Activated CD8-positive, alpha-beta memory T cell treated with anti-CD3 and anti-CD28 coated beads for 1 hour (primary cell): ENCODE results near the gene POLQ.
"Not testable (repeated sequence)": the region's sequence is repeated elsewhere in the genome, so short reads cannot be mapped to it uniquely, and the experiment has no call there.

Source experiments
- DNase-seq, 2 donors: peaks; one replicate each; pipeline ENCODE4 v3.0.0-alpha.2; 2020; ENCODE audit warnings: low read depth in 1 of 2; ENCODE audit errors: extremely low read depth in 1 of 2

POLQ gene

DNA sequence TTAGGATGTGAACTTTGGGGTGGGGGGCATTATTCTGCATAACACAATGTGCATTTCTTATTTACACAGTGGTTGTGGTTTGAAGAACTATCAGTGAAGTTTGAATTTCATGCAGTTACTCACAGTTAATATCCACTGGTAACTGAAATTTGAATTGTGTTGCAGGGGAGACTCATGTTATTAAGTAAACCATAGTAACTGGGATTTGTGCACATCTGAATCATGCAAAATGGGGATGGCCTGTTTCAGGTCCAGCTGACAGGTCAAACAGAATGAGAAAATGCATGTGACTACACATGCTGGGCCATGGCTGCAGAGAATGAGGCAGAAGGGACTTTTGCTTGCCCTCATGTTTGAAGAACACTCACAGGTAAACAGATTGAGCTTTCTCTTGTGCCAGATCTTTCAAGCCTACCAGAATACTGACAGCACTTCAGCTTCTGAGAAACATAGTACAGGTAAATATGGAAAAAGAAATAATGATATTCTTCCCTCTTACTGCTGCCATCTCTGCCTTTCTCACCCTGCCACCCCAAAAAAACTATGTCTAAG lies 115.0 kb downstream of the POLQ start:
- DNase-seq = no peak

DNA sequence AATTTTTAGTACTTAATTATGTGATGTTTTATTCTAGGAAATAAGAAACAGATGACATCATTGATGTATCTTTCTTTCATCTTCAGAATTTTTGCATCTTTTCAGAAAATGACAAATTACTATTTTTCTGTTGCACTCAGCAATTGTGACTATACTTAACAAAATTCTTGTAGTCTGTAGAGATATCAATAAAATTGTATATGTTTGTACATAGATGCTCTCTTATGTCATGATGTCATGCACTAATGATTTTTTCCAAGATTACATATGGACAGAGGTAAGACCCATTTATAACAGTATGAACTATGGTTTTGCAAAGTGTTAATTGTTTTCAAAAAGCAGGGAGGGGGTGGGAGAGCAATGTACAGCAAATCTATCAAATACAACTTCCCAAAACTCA lies 121.2 kb downstream of the POLQ start:
- no peak for DNase-seq

GRCh38 chr3:121418182-121418581 lies 127.6 kb downstream of the POLQ start:
- DNase-seq = no peak

- DNase-seq = no peak
Measured at GRCh38 chr3:121414924-121415323, 130.9 kb downstream of the POLQ start.

DNA sequence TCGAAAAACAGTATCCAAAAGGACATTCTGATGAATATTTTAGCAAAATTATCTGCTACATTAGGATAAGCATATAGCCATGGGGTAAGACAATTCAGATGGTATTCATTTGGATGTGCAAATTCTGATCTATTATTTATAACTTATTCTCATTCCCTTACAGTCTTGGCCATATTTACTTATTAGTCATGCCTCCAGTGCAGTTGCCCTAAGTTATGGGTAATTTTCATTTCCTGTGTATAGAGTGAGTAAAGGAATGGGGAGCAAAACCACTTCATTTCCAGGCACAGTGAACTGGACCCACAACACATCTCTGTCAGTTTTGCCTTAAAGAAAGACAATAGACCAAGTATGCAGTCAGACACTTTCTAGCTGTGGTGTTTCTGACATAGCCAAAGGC lies 134.3 kb downstream of the POLQ start:
- no peak for DNase-seq

GRCh38 chr3:121405631-121406030 lies 140.2 kb downstream of the POLQ start:
- DNase-seq = no peak

DNA sequence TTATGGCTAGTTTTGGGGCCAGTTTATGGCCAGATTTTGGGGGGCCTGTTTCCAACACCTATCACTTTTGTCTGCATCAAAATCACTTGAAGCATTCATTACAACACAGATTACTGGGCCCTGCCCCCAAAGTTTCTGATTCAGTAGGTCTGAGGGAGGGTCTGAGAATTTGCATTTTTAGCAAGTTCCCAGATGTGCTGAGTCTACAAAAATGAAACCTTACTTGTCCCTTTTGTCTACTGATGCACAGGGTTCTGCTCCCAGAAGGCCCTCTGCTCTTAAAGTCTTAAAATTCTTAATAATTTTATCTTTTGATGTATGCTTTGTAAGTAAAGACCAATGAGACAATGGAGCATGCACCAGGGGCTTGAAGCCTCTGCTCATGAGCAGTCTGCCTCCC lies 146.0 kb downstream of the POLQ start:
- no peak for DNase-seq

- DNase-seq = not testable (repeated sequence)
Measured at GRCh38 chr3:121398051-121398450, 147.7 kb downstream of the POLQ start.

DNA sequence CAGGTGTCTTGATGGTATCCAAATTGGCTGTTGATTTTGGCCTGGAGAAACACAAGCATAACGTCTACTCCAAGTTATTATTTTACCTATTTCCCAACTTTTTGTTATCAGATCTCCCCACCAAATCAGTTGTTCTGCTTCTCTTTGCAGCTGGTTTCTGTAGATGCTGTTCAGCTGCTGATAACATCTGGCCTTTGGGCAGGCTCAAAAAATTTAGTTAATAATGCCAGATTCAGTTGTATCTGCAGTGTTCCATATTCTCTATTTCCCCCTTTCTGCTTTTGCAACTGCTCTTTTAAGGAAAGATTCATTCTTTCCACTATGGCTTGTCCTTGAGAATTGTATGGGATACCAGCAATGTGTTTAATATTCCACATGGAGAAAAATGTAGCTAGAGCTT lies 149.8 kb downstream of the POLQ start:
- DNase-seq = not testable (repeated sequence)

GRCh38 chr3:121388308-121388707 lies 157.5 kb downstream of the POLQ start:
- not testable (repeated sequence) for DNase-seq
